Activated naive CD8-positive, alpha-beta T cell treated with anti-CD3 and anti-CD28 coated beads, Interleukin-2, amount 50 U/mL, for 24 hours (primary cell): Measurements from ENCODE around the gene TES.
A peak's percentile ranks its signal among the peaks of the same experiment; 100 is the strongest.

Experiments
- ATAC-seq: fragments of 150-1000 bp; cut with Tn5 transposase; one replicate; pipeline ENCODE4 v1.10.0; 2021
- DNase-seq: peaks from one replicate; pipeline ENCODE4 v3.0.0; 2021
- H3K27ac Mint-ChIP-seq: one replicate; pipeline ENCODE4 v1.8.0; 2021; ENCODE audit warnings: mild to moderate bottlenecking, mixed read lengths
- H3K27me3 Mint-ChIP-seq: one replicate; pipeline ENCODE4 v1.8.0; 2021; ENCODE audit warnings: mixed read lengths
- H3K36me3 Mint-ChIP-seq: one replicate; pipeline ENCODE4 v1.8.0; 2021; ENCODE audit warnings: low read depth, mixed read lengths
- H3K4me1 Mint-ChIP-seq: one replicate; pipeline ENCODE4 v1.8.0; 2021; ENCODE audit warnings: mixed read lengths
- H3K4me3 Mint-ChIP-seq: one replicate; pipeline ENCODE4 v1.8.0; 2021; ENCODE audit warnings: mild to moderate bottlenecking, moderate library complexity, mixed read lengths
- H3K9me3 Mint-ChIP-seq: one replicate; pipeline ENCODE4 v1.8.0; 2021; ENCODE audit warnings: mixed read lengths

Gene TES

DNA sequence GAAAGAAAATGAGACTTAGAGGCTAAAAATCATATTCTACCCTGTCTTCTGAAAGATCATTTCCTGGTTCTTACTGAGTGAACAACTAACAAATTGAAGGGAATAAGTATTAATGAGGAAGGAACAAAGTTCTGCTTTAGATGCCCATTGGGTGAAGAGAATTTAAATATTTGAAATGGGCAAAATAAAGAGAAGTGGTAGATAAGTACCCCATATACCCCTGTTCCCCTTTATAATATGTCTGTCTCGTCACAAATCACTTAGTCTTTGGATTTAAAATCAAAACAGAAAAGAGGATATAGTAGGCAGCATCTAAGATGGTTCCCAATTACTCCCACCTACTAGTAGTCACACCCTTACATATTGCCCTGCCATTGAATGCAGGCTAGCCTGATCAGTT, 13.2 kb downstream of the TES start:
- H3K36me3 Mint-ChIP-seq: peaks cover 2% of the 10 kb centered on the region
- H3K27me3 Mint-ChIP-seq: no peaks in the 10 kb centered on the region
- peak overlapping the region; percentile 76 for H3K27ac Mint-ChIP-seq
- DNase-seq (no peak), ATAC-seq (no peak)
- H3K4me1 Mint-ChIP-seq: peaks cover 90% of the 10 kb centered on the region
- H3K4me3 Mint-ChIP-seq: no peak overlapping the region
- no peaks in the 10 kb centered on the region for H3K9me3 Mint-ChIP-seq

DNA sequence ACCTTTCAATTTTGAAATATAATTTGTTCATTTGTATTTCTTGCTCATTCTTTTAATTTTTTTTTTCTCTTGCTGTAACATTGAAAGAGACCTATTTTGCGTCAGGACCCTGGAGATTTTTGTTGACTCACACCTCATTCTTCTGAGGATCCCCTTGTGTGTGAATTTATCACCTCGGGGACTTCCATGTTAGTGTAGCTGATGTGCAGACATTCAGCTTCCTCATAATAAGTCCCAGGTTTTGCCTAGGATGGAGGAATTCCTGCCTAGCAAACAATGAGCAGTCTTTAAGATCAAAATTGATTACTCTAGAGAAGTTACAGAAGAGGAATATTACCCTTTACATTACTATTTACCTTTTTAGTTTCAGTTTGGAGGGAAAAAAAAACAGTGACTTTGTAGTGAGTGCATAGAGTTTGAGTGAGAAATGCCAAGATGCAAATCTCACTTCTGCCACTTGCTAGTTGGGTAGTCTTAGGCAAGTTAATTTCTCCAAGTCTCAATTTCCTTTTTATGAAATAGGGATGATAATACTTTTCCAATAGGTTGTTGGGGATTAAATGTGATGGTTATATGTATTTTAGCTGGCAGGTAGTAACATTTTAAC, 14.3 kb downstream of the TES start:
- DNase-seq (no peak), ATAC-seq (peak; percentile 71)
- H3K27me3 Mint-ChIP-seq: no peaks in the 10 kb centered on the region
- H3K9me3 Mint-ChIP-seq: no peaks in the 10 kb centered on the region
- H3K4me1 Mint-ChIP-seq: peaks cover 89% of the 10 kb centered on the region
- peaks cover 2% of the 10 kb centered on the region for H3K36me3 Mint-ChIP-seq
- peak overlapping the region; percentile 45 for H3K4me3 Mint-ChIP-seq
- H3K27ac Mint-ChIP-seq: peak overlapping the region; percentile 76

DNA sequence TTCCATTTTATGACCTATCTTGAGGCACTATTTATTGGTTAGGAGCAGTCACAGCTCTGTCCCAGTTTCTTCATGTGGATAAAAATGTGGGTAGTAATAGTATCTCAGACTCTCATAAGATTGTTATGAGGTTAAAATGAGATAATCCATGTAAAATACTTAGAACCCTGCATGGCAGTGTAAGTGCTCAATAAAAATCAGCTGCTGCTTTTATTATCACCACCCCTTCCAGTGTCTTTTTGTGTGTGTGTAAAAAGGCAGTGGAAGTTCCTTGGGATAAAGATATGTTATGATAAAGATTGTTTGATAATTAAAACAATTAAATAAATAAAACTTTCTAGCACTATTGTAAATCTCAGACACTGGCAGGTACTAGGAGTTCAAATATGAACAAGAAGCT, 15.5 kb downstream of the TES start:
- Mint-ChIP-seq H3K27ac (peak overlapping the region; percentile 0), H3K4me1 (peaks cover 89% of the 10 kb centered on the region), H3K36me3 (peaks cover 2% of the 10 kb centered on the region), H3K9me3 (no peaks in the 10 kb centered on the region), H3K27me3 (no peaks in the 10 kb centered on the region), H3K4me3 (no peak overlapping the region)
- ATAC-seq: no peak
- no peak for DNase-seq

DNA sequence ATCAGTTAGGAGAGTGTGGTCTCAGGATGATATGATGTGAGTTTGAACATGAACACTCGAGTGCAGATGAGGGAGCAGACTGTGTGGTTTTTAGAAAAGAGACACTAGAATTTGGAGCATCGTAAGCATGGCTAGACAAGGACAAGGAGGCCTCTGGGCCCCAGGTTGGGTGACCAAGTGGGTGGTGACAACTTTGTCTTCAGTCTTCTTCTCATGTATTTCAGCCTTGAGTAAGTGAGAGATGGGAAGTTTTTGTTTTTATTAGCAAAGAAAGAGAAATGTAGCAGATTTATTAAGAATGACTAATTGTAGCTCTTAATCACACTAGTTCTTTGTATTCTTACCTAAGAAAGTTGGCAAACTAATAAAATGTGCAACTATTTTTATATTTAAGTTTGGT, 16.3 kb downstream of the TES start:
- DNase-seq (no peak), ATAC-seq (no peak)
- no peak overlapping the region for H3K4me3 Mint-ChIP-seq
- peaks cover 92% of the 10 kb centered on the region for H3K4me1 Mint-ChIP-seq
- peak overlapping the region; percentile 0 for H3K27ac Mint-ChIP-seq
- no peaks in the 10 kb centered on the region for H3K27me3 Mint-ChIP-seq
- peaks cover 2% of the 10 kb centered on the region for H3K36me3 Mint-ChIP-seq
- no peaks in the 10 kb centered on the region for H3K9me3 Mint-ChIP-seq

DNA sequence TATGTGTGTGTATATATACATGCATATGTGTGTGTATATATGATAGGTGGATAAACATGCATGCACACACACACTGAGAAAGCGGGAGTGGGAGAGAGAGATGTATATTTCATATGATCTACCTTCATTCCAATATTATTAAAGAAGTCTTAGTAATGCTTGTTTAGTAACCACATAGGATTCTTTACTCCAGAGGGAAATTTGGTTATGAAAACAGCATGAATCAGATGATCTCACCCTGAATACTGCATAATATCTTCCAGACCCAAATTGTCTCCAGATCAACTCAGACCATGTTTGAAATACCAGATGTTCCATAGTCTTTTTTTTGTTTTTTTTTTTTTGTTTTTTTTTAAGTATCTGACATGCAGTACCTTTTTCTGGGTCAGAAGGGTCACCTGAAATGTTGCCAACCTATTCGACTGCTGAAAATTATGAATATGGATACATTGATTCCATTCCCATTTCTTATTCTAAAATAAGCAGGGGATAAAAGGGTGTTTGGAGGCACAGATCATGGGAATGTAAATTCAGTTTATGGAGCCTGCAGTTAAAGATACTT, 17.4 kb downstream of the TES start:
- Mint-ChIP-seq H3K4me1 (peaks cover 92% of the 10 kb centered on the region), H3K9me3 (no peaks in the 10 kb centered on the region), H3K36me3 (peaks cover 2% of the 10 kb centered on the region), H3K4me3 (no peak overlapping the region), H3K27me3 (no peaks in the 10 kb centered on the region), H3K27ac (peak overlapping the region; percentile 46)
- ATAC-seq (no peak), DNase-seq (no peak)

DNA sequence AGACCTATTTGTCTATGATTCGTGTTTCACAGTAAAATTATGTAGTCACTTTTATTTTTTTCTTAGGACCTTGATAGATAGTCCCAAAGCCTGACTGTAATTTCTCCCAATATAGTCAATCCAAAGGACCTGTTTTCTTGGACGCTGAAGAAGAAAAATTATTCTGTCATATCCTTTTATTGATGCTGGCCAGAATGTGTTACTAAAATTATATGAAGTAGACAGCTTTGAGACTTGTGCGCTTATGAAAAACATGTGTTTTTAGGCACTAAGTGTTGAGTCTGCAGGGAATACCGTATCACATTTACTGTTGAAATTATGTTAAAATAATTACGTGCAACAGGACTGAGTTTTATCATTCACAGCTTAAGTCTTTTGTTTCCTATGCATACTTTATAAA, 17.9 kb downstream of the TES start:
- no peaks in the 10 kb centered on the region for H3K9me3 Mint-ChIP-seq
- H3K36me3 Mint-ChIP-seq: peaks cover 2% of the 10 kb centered on the region
- H3K4me3 Mint-ChIP-seq: no peak overlapping the region
- no peak for ATAC-seq
- no peak overlapping the region for H3K27ac Mint-ChIP-seq
- DNase-seq: no peak
- H3K4me1 Mint-ChIP-seq: peaks cover 93% of the 10 kb centered on the region
- H3K27me3 Mint-ChIP-seq: no peaks in the 10 kb centered on the region

DNA sequence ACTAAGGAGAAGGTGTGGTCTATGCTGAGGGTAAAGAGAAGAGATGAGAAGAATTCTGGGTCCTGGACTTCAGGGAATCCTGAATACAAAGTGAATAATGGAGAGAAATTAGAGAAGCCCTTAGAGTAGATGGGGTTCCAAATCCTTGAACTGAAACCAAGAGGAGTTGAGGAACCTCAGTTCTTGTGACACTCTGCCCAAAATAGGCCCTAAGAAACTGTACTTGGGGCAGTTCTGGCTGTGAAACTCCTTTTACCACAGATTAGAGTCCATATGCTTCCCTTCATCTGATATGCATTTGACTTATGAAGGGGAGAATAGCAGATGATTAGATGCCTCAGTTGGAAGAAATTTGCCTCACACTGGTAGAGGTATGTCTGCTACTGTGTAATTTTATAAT, 19.0 kb downstream of the TES start:
- Mint-ChIP-seq H3K4me1 (peaks cover 92% of the 10 kb centered on the region), H3K36me3 (peaks cover 2% of the 10 kb centered on the region), H3K27me3 (no peaks in the 10 kb centered on the region), H3K27ac (peak overlapping the region; percentile 75), H3K4me3 (no peak overlapping the region), H3K9me3 (no peaks in the 10 kb centered on the region)
- DNase-seq (no peak), ATAC-seq (no peak)

DNA sequence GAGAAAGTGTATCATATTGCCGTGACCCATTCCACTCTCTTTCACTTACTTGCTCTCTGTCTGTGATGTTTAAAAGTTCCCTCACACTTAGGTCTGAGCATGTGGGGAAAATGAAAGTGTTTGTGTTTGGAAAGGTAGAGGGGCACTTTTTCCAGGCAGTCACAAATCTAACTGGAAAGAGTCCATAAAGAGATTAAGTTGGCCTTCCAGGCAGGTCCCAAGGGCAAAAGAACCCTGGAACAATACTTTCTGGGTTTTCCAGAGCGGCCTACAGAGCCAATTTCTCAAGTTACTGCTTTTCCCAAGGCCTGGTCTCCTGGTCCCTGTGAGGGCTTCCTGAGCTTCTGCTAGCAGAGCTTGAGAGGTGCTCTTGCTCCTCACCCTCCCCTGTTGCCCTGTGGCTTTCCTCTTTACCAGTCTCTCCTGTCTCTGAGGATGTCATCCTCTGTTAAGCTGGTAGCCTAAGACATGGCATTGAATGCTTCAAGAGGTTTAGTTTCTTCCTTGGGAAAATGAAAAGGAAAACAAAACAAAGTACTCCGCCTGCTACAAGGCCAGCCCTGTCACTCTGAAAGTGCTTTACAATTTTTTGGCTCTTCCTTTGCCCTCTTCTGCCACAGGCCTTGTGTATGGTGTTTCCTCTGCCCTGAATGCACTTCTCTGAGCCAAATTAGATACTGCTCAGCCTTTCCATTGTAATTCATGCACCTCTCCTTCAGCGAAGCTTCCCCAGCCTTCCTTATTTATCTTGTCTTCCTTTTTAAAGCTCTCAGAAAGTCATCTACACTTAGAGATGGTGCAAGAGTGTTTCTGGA, 20.1 kb downstream of the TES start:
- ATAC-seq: peak; percentile 49
- Mint-ChIP-seq H3K4me3 (no peak overlapping the region), H3K27ac (peak overlapping the region; percentile 75), H3K36me3 (peaks cover 2% of the 10 kb centered on the region), H3K27me3 (no peaks in the 10 kb centered on the region), H3K4me1 (peaks cover 92% of the 10 kb centered on the region), H3K9me3 (no peaks in the 10 kb centered on the region)
- no peak for DNase-seq

DNA sequence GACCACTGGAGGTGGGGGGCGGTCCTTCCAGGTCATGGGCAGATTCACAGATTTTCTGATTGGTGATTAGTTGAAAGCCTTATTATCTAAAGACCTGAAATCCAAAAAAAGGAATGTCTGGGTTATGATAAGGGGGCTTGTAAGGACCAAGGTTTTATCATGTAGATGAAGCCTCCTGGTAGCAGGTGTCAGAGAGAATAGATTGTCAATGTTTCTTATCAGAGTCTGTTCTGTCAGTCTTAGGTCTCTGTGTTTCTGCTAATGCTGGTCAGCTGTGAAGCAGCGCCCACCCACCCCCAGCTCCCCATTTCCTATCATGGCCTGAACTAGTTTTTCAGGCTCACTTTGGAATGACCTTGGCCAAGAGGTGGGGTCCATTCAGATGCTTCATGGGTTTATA, 21.2 kb downstream of the TES start:
- ATAC-seq: no peak
- H3K36me3 Mint-ChIP-seq: peaks cover 3% of the 10 kb centered on the region
- H3K4me3 Mint-ChIP-seq: no peak overlapping the region
- peaks cover 89% of the 10 kb centered on the region for H3K4me1 Mint-ChIP-seq
- H3K9me3 Mint-ChIP-seq: no peaks in the 10 kb centered on the region
- no peaks in the 10 kb centered on the region for H3K27me3 Mint-ChIP-seq
- no peak for DNase-seq
- peak overlapping the region; percentile 87 for H3K27ac Mint-ChIP-seq

DNA sequence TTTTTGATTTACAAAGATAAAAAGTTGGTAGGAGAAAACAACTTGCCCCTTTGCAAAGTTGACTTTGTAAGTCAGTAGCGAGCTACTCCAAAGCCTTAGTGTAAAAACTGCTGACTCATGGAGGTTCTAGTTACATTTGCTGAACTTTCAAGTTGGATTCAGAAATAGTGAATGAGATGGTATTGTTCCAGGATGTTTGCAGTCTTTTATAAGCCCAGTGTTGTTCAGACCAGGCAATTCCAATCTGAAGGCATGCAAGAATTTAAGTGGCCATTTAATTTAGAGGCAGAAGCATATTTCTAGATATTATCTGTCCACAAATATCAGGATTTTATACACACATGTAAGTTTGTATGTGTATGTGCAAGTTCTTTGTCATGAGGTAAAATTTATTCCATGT, 21.6 kb downstream of the TES start:
- Mint-ChIP-seq H3K36me3 (peaks cover 7% of the 10 kb centered on the region), H3K4me3 (no peak overlapping the region), H3K4me1 (peaks cover 86% of the 10 kb centered on the region), H3K27me3 (no peaks in the 10 kb centered on the region), H3K27ac (peak overlapping the region; percentile 87), H3K9me3 (no peaks in the 10 kb centered on the region)
- DNase-seq (no peak), ATAC-seq (no peak)

DNA sequence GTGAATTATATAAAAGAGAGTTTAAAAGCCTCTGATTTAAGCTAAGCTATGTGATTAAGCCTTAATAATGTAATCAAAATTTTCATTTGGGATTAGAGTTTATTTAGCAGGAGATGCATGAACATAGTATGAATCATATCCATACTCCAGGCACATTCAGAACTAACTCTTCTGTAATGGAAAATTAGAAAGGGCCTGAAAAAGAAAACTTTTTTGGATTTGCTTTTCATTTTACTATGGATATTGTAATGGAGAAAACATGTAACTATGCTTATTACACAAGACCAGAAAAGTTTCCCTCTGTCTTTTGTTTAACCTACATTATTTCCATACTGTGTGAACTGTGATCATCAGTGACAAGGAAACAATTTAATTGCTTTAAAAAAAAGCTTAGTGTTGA, 22.0 kb downstream of the TES start:
- Mint-ChIP-seq H3K4me1 (peaks cover 87% of the 10 kb centered on the region), H3K36me3 (peaks cover 10% of the 10 kb centered on the region), H3K4me3 (no peak overlapping the region), H3K27me3 (no peaks in the 10 kb centered on the region), H3K9me3 (no peaks in the 10 kb centered on the region), H3K27ac (peak overlapping the region; percentile 87)
- DNase-seq (no peak), ATAC-seq (no peak)

DNA sequence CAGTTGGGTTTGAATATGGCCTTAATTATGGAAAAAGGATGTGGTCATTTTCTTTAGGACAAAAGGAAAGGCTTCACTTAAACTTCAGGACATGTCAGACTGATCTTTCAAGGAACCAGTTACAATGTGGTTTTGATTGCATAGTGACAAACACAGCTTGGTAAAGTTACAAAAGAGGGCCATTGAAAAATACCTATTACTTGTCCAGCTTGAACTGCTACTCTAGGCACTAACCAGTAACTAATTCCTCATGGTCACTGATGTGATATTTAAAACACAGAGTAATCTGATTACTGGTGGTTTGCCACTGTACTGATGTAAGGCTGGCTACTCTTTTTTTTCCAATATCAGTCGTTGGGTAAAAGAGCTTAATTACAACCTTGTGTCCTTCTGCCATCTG, 22.6 kb downstream of the TES start:
- Mint-ChIP-seq H3K27me3 (no peaks in the 10 kb centered on the region), H3K27ac (peak overlapping the region; percentile 87), H3K4me3 (no peak overlapping the region), H3K4me1 (peaks cover 87% of the 10 kb centered on the region), H3K36me3 (peaks cover 14% of the 10 kb centered on the region), H3K9me3 (no peaks in the 10 kb centered on the region)
- ATAC-seq (no peak), DNase-seq (no peak)

DNA sequence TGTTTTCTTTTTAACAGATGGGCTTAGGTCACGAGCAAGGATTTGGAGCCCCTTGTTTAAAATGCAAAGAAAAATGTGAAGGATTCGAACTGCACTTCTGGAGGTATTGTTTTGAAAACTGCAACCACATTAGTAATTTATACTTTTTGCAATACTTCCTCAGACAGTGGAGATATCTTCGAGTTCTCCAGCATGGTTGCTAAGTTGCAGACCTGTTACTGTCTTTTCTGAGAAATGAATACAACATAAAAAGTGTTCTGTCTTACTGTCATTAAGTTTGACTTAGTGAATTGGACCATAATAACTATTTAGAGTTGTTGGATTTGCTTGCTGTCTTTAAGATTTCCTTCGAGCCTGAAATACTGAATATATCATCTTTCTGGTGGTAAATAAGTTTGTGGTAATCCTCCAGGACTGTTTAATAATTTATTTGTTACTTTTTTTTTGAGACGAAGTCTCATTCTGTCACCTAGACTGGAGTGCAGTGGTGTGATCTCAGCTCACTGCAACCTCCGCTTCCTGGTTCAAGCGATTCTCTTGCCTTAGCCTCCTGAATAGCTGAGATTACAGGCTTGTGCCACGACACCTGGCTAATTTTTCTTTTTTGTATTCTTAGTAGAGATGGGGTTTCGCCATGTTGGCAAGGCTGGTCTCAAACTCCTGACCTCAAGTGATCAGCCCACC, 24.3 kb downstream of the TES start:
- Mint-ChIP-seq H3K27ac (peak overlapping the region; percentile 25), H3K9me3 (no peaks in the 10 kb centered on the region), H3K4me1 (peaks cover 78% of the 10 kb centered on the region), H3K27me3 (no peaks in the 10 kb centered on the region), H3K36me3 (peaks cover 17% of the 10 kb centered on the region), H3K4me3 (no peak overlapping the region)
- no peak for DNase-seq
- ATAC-seq: no peak

DNA sequence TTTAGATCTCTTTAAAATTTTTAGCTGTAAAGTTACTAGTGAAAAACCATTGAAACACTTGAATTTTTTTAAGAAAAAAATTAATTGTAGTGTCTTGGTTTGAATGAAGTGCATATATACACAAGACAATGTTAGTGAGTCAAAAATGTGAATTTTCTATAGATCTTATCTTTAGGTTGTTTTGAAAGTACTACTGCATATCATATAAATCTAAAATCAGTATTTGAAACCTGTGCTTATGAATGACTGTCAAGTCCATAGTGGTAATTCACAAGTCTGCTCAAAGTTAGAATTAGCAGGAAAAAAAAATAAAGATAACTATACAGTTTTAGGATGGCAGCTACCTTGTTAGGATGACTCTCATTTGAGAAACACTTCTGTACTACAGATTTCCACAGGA, 25.0 kb downstream of the TES start:
- Mint-ChIP-seq H3K4me1 (peaks cover 71% of the 10 kb centered on the region), H3K4me3 (no peak overlapping the region), H3K36me3 (peaks cover 17% of the 10 kb centered on the region), H3K27ac (peak overlapping the region; percentile 25), H3K27me3 (no peaks in the 10 kb centered on the region), H3K9me3 (no peaks in the 10 kb centered on the region)
- ATAC-seq (no peak), DNase-seq (no peak)
